ENCODE results near the gene AXIN1.
A peak's percentile ranks its signal among the peaks of the same experiment; 100 is the strongest.
"Not testable (repeated sequence)": the region's sequence is repeated elsewhere in the genome, so short reads cannot be mapped to it uniquely, and the experiment has no call there.

The AXIN1 gene

DNA sequence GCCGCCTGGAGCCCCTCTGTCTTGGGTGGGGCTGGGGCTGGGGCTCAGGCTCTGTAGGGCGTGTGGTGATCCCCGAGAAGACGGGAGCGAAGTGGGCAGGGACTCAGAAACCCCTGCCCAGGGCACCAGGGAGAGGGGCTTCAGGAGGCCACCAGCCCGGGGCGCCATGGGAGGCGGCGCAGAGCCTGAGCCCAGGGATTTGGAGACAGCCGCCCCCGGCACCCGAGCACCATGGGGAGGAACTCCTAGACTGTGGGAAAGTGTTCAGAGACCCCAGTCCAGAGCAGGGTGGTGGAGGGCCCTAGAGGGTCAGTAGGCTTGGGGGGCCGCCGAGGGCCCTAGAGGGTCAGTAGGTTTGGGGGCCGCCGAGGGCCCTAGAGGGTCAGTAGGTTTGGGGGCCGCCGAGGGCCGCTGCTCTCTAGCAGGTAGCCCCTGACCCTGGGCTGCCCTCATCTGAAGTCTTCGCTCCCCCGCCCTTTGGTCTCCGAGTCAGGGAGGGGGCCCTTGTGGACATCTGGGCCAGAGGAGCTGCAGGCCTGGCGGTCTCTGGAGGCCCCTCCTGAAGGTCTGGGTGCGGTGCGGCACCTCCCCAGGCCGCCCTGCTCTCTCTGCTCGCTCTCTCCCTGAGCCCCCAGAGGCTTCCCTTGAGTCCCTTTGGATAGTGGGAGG lies 71.4 kb downstream of the AXIN1 start:
- no peak for DNase-seq

DNA sequence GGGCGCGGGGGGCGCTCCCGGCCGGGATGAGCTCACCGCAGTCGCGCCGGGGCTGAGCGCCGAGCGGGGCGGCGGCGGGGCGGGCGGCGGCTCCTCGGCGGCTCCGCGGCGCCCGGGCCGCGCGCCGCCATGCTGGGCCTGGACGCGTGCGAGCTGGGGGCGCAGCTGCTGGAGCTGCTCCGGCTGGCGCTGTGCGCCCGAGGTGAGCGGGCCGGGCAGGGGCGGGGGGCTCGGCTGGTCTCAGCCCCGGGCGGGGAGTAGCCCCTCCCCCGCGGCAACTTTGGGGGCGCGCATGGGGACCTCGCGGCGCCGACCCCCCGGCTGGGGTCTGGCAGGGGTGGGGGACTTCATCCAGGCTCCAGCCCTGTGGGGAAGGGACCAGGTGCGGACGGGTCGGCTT lies 72.0 kb downstream of the AXIN1 start, which contains the start of gene ARHGDIG:
ARHGDIG (plus strand) TSS at position 40 of the 400 bp plus-strand sequence; CDS start at position 130, 90 bp downstream.
- DNase-seq: no peak

DNA sequence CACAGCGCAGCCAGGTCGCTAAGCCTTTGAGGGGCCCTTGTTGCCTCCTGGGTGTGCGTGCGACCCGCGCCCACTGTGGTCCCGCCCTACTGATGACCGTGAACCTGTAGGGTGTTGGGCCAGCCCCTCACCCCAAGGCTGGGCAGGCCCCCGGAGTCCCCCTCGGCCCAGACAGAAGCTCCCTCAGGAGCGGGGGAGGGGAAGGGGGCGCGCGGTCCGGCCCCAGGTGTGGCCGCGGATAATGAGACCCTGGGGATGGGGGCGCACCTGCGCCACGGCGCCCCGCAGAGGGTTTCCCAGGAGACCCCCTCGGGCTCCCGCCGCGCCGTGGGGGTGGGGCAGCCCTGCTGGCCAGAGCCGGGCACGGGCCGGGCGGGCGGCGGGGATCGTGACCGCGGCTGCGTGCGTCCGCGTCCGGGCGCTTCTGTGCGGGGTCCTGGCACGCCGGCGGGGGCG lies 72.5 kb downstream of the AXIN1 start:
- DNase-seq: no peak

DNA sequence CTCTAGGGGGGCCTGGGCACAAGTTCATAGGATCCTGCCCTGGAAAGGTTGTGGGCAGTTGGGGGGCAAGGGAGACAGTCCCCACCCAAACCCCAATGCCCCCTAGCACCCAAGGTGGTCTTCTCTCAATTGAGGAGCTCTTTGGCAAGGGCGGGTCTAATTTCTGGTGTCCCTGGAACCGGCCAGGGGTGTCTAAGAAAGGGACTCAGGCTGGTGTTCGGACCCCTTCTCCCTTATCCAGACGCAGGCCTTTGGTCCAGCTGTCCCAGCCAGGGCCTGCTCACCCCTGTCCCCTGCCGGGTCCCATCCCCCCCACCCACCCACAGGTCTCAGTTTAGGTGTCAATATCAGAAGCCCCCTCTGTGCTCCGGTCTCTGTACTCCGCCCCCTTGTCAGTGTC lies 73.0 kb downstream of the AXIN1 start:
- no peak for DNase-seq

DNA sequence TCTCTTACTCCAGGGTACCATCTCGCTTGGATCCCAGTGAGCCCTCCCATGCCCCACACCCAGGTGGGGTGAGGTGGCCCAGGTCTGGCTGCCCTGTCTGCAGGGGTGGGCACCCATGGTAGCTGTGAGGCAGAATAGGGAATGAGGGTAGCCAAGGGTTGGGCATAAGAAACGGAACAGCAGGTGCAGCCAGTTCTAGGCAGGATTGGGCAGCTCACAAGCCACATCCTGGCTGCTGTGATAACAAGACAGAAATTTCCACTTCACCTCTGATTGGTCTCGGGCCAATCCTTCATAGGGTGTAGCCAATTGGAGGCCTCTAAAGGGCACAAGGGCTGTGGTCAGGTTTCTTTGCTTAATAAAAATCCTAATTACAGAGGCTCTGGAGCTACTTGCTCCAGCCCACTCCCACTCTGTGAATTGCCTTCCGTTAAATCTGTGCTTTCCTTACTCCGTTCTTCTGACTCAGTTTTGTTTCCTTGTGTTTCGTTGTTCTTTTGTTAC lies 73.6 kb downstream of the AXIN1 start:
- DNase-seq: peak; percentile 62

DNA sequence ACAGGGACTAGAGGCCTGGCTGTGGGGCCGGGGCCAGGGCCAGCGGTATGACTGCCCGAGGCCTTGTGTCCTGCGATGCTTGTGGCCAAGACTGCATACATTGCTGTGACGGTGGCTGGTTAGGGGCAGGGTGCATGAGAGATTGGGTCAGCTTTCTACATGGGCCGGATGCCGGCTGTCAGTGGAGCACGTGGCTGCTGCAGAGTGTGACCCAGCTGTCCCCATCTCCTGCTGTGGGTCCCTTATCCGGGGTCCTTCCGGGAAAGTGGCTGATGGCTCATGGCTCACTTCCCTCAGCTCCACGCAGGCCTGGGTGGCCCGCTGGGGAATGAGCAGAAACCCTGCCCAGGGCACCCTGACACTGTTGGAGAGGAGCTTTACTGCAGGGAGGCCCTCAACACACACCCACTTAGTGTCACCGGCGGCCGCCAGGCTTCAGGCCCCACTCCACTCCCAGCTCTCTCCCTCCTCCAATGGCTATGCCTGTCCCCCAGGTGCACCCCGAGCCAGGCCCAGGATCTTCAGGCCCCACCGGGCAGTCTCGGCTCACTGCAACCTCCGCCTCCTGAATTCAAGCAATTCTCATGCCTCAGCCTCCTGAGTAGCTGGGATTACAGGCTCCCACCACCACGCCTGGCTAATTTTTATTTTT lies 76.0 kb downstream of the AXIN1 start:
- no peak for DNase-seq

DNA sequence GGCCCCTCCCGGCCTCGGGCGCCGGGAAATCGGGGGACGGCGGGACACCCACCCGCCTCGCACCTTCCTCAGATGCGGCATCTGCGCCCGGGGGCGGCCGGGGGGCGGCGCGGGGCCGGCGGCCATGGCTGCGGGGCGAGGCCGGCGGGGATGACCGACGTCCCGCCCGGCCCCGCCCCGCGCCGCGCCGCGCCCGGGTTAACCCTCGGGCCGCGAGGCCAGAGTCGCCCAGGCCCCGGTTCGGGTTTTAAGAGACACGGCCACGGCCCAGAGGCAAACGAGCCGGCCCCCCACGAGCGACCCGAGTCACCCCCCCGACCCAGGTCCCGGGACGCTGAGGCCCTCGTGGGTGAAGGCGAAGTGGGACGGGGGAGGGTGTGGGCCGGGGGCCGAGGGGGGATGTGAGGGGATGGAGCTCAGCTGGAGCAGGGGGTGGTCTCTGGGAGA lies 76.7 kb downstream of the AXIN1 start, which contains the start of gene RGS11:
RGS11 (minus strand) TSS at position 159 of the 447 bp plus-strand sequence; CDS start at position 126, 33 bp downstream.
- no peak for DNase-seq

DNA sequence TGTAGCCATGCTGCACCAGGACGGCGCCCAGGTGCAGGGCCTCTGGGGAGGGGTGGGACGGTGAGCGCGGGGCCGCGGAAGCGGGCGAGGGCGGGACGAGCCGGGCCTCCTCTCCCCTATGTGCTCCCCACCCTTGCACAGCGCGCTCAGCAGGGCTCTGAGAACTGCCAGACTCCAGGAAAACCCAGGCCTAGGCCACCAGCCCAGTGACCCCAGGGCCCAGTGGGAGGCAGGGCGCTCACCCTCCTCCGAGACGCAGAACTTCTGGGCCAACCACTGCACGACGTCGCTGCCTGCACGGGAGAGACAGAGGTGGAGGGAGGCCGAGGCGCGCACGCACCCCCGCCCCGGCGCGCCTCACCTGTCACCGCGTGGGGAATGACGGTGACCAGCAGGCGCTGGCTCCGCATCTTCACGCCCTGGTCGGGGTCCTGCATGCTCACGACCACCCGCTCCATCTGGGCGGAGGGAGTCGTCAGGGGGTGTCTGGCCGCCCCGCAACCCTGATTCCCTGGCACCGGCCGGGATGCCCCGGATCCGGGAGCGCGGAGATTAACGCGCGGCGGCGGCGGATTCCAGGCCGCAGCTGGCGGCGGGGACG lies 77.4 kb downstream of the AXIN1 start:
- DNase-seq: no peak

DNA sequence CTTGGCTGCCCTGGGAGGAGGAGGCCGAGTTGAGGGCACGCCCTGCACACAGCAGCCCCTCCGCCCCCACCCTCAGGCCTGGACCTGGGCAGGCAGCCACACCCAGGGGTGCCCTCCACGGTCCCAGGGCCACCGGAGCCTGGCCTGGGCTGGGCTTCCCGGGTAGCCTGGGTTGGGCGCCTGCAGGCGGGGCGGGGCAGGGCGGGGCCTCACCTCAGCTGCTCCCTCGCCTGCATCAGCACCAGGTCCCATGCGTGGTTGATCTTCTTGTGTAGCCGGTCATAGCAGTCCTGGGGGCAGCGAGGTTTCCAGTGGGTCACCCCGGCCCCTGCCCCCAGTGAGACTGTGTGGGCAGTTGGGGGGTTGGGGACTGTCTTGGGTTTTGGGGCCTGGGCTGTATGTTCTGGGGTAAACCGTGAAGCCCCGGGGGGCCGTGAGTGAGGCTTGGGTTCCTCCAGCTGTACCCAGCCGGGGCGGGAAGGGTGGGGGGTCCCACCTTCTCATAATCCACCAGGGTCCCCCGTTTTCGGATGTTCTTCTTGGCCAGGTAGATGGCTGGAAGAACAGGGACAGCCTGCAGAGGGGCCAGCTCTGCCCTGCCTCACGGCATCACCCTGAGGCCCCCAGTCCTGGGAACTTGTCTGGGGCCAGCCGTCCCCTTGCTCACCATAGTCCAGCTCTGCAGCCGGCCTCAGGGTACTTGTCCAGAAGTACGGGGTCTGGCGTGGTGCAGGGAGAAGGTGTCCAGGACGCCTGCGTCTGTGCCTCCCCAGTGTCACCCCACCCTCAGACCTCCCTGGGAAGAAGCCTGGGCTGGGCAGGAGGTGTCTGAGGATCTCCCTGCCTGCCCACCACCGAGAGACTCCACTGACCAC lies 78.7 kb downstream of the AXIN1 start:
- no peak for DNase-seq

DNA sequence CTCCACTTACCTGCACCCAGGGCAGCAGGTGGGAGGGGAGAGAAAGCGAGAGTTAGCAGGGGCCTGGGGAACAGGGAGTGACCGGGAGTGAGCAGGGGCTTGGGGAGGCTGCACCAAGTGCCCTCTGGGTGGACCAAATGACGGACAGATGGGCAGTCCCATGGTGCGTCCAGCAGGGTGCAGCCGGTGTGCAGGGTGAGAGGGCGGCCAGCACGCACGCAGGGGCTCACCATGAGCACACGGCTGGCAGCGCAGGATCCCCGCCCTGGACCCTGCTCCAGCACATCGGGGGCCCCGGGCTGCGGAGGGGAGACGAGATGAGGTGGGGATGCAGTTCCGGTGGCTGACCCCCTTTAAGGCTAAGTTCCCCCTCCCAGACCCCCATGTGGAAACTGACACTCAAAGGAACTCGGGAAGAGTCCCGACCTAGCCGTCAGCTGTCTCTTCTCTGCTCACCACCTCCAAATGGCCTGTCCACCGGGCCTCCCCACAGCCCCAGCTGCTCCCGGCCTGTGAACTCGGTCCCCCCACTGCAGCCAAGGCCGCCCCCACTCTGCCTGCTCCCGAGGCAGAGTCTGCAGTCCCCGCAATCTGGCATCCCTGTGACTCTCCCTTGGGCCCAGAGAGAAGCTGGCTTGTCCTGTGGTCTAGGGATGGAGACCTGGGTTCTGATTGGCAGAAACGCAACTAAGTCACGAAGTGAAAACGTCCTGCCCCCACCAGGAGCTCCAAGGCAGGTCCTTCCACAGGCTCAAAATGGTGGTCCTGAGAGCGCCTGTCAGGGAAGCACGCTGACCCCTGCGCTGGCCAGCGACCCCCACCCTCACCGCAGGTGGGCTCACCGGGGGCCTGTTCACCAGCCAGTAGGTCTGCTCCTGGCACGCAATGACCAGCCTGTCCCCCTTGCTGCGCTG lies 79.6 kb downstream of the AXIN1 start:
- DNase-seq: no peak

DNA sequence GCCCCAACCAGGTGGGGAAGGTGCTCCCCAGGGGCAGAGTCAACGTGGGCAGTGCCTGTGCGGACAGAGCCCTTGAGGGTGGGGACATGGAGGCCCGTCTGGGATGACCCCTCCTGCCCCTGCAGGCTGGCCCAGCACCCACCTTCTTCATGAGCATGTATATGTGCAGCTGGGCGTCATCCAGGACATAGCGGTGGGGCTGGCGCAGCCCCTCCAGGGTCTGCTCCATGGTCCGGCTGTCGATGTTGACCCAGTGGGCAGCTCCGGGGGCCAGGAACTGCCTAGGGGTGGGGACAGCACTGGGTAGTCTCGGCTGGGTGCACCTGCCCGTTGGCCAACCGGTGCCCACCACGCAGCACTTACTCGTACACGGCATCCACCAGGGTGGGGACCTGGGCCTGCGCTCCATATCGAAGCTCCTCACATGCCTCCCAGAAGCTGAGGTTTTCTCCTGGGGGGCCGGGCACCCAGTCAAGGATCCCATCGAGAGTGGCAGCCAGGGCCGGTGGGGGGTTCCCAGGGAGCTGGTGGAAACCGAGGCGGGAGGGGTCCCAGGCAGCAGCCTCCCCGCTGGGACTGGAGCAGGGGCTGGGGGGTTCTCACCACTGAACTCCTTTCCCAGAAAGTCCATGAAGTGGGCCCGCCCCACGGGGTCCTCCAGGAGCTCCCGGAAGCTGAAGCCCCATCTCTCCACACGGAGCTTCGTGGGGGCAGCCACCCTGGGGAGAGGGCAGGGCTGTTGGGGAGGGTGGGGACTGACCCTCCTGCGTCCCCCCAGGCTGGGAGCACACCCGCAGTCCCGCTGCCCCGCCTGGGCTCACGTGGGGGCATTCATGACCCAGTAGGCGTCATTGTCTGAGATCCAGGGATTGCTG lies 81.9 kb downstream of the AXIN1 start:
- no peak for DNase-seq

DNA sequence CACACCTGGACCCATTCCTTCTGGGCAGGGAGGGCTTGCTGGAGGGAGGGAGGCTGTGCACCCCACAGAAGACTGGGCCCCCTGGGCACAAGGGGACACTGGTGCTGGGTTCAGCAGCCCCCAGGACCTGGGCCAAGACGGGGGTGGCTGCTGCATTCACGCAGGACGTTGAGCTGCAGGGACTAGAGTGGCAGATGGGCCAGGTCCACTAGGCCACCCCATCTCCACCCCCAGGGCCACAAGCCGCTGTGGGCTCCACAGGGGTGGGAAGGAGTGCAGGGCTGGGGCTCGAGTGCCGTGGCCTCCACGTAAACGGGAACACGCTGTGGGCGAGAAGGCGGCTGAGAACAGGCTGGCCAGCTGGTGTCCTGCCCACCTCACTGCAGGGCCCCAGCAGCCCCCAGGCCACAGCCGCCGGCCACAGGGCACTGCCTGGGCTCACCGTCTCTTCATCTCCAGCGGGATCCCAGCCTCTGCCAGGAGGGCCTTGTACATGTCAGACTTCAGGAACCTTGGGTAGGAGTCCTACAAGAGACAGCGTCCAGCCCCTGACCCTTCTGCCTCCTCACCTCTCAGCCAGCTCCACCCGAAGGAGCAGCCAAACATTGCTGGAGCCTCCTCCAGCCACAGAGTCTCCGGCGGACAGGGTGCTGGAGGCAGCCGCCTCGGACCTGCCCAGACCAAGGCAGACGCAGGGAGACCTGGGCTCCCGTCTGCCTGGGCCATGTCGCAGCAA lies 83.3 kb downstream of the AXIN1 start:
- no peak for DNase-seq

DNA sequence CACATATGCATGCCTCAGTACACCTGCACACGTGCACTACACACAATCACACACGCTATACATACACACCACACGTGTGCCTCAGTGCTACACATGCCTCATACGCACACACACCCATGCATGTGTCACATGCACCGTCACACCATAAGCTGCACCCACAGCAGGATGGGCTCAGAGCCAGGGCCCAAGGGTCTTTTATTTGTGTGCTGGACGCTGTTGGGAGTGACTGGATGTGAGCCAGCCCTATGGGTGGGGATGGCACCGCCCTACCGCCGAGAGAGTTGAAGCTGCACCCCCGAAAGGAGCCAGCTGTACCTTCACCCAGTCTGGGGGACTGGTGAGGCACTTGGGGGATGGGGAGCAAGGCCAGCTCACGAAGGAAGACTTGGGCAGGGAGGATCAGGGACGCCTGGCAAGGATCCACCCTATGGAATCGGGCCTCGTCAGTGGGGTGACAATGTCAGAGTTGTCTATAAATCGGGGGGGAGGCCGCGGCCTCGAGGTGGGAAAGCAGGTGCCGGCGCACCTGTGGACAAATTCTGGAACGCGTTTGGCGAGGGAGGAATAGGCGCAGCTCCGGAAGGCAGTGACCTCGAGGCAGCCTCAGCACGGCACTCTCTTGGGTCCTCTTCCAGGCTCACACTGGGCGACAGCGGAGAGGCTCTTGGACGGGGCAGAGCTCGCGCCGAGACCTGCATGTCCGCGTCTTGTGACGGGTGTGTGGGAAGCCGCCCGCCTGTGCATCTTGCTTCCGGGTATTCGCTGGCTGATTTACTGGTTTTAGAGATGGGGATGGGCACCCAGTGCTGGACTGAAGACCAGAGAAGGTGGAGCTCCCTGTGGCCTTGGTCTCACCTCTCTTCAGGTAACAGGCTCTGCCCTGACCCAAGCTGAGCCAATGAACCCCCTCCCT lies 84.1 kb downstream of the AXIN1 start:
- no peak for DNase-seq

DNA sequence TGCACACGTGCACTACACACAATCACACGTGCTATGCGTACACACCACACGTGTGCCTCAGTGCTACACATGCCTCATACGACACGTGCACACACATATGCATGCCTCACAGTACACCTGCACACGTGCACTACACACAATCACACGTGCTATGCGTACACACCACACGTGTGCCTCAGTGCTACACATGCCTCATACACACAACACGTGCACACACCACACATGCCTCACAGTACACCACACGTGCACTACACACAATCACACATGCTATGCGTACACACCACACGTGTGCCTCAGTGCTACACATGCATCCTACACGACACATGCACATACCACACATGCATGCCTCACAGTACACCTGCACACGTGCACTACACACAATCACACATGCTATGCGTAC lies 85.0 kb downstream of the AXIN1 start:
- not testable (repeated sequence) for DNase-seq

DNA sequence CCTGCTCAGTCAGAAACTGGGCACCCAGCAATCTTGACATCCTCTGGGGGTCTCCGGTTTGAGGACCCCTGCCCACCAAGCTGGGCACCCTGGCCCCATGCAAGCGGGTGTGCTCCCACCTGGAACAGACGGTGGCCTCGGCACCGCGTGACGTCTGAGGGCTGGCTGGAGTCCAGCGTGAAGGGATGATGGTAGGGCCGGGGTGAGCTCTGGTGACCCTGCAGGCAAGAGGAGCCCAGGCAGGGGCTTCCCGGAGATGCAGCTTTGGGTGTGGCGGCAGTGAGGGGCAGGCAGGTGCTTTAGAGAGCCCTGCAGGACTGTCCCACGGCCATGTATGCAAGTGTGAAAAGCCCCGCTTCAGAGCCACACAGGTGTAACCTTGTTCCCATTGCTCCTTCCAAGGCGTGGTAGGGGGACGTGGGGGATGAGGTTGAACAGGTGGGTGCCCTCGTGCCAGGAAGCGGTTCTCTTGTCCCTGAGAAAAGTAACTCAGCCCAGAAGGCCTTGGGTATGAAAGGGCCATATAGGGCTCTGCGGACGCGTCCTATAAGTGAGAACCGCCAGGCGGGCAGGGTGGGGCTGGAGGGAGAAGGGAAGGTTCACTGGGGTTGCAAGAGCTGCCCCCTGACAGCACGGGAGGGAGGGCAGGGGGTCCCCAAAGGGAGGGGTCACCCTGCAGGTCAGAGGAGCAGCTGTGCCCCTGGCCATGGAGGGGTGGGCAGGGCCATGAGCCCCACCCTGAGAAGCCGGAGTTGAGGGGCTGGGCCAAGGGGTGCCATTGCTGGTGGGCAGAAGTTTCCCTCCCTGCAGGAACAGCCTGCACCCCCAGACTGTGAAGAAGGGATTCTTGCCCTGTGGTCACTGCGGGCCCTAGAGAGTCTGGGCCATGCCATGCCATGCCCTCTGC lies 86.0 kb downstream of the AXIN1 start:
- DNase-seq: no peak

DNA sequence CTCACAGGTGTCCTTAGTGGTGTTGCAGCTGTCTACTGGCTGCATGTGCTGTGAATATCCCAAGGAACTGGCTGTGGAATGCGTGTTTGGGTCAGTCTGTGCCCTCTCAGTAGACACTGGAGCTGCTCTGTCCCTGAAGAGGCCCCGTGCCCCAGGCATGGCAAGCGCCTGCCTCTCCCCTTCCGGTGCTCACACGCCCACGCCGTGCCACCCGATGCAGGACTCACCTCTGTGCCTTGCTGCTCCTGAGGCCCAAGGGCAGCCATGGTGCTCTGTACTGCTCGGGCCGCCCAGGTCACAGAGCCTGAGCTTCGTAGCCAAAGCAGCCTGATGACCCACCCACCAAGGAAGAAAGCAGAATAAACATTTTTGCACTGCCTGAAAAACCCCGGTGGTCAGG lies 86.8 kb downstream of the AXIN1 start:
- no peak for DNase-seq

DNA sequence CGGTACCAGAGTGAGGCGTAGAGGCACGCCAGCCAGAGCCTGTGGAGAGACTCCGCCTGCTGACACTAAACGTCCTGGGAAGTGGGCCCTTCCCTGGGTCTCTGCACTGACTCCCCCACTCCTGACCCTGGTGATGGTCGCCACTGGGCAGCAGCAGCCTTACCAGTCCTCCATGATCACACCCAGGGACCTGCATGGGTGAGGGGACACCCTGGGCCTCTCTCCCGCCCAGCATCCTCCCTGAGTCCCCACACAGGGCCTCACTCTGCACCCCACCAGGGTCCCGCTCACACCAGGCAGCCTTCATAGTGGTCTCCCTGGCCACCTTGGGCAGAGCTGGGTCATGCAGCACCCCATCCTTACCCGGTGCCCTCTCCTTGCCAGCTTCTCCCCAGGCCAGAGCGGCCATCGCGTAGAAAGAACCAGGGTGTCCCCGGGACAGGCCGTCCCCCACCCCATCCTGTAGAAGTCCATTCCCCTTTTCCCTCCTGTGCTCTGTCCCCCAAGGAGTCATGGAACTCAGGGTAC lies 87.5 kb downstream of the AXIN1 start:
- no peak for DNase-seq
